ENCODE data around the gene CEACAM19.
"Not testable (repeated sequence)": the region's sequence is repeated elsewhere in the genome, so short reads cannot be mapped to it uniquely, and the experiment has no call there.

Gene CEACAM19

DNA sequence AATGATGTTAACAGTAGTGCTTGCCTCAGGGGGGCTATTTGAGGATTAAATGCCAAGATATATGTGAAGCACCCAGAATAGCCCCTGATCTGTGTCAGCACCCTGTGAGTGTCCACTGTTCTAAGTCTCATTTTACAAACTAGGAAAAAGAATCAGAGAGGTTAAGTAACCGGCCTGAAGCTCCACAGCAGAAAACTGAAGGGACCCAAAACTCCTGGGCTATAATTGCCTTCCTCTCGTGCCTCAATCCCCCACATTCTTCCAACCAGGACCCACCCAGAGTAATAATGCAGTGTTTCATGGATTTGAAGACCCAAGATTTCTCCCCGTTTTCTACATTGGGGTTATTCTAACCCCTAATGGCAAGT lies 25.2 kb upstream of the CEACAM19 start:
- DNase-seq = no peak

DNA sequence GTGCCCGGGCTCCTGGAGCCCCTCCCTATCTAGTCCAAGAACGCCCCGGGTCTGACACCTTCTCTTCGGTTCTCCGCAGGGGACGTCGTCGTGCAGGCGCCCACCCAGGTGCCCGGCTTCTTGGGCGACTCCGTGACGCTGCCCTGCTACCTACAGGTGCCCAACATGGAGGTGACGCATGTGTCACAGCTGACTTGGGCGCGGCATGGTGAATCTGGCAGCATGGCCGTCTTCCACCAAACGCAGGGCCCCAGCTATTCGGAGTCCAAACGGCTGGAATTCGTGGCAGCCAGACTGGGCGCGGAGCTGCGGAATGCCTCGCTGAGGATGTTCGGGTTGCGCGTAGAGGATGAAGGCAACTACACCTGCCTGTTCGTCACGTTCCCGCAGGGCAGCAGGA lies 24.1 kb upstream of the CEACAM19 start:
- no peak for DNase-seq

DNA sequence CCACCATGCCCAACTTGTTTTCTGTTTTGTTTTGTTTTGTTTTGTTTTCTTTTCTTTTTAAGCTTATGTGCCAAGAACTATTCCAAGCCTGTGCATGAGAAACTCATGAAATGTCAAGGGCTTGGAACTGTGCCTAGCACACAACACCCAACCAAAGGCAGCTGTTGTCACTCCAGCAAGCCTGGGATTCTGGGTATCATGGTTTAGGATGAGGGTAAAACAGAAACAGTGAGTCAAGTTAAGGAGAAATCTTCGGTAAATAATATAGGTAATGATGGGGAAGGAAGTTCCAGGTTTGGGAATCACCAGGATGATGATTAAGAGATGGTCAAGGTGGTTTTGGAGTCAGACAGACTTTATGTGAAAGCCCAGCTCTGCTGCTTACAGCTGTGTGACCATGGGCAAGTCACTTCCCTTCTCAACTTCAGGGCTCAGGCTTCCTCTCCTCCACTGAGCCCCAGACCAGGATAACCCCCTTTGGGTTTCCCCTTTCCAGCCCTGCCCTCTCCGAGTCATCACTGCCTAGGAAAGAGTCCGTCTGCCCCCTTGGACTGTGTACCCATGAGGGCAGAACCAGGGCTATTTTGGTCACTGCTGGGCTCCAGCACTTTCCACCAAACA lies 22.5 kb upstream of the CEACAM19 start:
- no peak for DNase-seq

DNA sequence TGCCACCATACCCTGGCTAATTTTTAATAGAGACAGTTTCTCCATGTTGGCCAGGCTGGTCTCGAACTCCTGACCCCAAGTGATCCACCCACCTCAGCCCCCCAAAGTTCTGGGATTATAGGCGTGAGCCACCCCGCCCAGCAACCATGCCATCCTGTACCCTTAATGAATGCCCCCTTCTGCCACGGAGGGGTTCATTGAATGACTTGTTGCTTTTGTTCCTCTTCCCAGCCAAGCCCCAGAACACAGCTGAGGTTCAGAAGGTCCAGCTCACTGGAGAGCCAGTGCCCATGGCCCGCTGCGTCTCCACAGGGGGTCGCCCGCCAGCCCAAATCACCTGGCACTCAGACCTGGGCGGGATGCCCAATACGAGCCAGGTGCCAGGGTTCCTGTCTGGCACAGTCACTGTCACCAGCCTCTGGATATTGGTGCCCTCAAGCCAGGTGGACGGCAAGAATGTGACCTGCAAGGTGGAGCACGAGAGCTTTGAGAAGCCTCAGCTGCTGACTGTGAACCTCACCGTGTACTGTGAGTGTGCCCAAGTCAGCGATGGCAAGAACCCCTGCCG lies 21.6 kb upstream of the CEACAM19 start:
- DNase-seq = no peak

DNA sequence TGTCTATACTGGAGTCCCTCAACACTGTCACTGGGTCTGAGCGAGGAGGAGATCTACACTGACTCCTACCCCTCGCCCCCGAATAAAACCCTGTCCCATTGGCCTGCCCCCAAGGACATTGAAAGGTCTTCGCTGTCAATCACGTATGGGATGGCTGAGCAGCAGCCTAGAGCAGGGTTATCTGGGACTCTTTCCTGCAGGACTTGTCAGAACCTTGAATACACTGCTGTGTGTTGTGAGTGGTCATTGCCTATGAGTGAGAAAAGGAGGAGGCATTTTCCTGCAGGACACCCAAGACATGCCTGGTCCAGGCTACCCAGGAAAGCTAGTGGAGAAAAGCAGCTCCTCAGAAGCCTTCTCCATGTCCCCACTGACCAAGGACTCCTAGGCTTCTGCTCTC lies 17.9 kb upstream of the CEACAM19 start:
- DNase-seq = no peak

DNA sequence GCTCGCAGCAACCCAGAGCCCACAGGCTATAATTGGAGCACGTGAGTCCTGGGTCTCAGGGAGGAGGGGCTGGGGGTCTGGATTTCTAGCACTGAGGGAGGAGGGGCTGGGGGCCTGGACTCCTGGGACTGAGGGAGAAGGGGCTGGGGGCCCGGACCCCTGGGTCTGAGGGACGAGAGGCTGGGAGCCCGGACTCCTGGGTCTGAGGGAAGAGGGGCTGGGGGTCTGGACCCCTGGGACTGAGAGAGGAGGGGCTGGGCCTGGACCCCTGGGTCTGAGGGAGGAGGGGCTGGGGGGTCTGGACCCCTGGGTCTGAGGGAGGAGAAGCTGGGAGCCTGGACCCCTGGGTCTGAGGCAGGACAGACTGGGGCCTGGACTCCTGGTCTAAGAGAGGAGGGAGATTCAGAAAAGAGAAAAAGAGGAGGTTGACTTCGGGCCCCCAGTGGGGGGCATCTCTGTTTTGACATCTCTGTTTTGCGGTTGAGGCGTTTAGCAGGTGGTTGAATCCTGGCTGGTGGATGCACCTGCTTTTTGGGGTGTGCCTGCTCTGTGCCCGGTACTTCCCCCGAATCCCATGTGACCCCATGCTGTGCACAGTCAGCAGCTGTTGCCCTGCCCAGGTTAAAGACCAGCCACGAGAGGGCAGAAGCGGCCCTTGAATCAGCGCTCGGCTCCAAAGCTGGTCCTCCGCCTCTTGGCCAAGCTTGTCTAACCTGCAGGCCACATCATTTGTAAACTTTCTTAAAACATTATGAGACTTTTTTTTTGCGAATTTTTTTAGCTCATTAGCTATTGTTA lies 17.1 kb upstream of the CEACAM19 start:
- peak; percentile 66 for DNase-seq

DNA sequence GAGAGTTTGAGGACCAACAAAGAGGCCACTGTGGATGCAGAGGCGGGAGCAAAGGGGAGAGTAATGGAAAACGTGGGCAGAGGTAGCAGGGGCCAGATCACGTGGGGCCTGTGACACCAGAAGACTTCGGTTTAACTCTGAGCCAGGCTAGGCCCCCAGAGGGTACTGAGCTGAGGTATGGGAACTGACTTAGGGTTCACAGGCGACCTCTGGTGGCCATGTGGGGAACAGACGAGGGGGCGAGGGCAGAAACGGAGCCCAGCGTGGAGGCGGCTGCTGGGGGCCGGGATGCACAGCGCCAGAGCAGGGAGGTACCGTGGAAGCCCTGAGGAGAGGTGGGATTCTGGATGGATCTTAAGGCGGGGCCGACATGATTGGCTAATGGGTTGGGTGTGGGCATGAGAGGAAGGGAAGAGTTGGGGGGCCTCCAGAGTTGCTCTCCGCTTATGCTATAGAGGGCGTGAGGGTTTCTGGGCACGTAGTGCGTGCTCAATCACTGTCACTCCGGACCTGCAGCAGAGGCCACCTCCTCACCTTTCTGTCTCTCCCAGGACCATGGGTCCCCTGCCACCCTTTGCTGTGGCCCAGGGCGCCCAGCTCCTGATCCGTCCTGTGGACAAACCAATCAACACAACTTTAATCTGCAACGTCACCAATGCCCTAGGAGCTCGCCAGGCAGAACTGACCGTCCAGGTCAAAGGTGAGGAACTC lies 13.9 kb upstream of the CEACAM19 start:
- peak; percentile 69 for DNase-seq

DNA sequence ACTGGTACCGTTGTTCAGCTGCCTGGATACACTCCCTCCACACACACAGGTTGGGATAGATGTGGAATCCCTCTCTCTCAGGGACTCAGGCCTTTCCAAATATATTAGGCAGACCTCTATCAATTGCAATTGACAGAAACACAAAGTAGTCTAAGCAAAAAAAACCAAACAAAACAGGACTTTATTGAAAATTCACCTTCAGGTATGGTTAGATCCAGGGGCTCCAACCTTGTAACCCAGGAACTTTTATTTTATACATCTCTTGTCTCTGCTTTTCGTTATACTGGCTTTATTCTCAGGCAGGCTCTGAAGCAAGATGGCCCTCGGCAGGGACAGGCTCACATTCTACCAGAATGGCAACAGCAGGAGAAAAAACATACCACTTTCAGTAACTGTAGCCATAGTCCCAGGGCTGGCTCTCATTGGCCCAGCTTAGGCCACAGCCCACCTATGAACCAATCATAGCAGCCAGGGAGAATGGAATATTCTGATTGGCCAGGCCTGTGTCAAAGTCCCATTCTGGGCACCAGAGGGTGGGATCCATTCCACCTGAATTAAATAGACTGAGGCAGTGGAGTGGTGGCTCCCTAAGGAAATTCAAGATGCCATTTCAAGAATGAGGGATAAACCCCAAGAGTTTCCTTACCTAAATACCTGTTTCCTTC lies 13.1 kb upstream of the CEACAM19 start:
- no peak for DNase-seq

DNA sequence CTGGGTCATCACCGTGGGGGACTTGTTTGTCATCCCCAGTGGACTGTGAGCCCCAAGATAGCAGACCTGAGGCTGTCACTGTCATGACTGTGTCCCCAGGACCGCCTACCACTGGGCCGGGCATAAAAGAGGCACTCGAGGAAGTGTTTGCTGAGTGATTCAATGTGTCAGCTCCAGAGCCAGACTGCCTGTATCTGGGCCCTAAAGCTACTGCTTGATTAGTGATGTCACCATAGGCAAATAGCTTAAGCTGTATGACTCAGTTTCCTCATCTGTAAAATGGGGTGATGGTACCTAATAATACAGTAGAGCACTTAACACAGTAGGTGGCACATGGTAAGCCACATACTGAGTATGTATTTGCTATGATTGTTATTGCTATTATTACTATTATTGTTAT lies 11.2 kb upstream of the CEACAM19 start:
- DNase-seq = no peak

DNA sequence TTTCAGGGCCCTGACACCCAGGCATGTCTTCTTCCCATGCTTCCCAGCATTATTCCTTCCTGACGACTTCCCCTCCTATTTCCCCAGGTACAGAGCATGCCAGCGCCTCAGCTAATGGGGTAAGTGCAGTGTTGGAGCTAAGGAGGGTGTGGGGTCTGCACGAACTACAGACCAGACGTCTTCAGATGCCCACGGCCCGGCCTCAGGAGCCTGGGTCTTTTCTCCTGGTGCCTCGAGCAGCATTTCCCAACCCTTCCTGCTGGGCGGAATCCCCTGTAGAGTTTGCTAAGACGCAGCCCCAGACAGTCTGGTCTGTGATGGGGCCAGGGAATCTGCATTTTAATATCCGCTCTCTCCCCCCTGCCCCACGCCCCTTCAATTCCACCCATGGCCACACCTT lies 10.1 kb upstream of the CEACAM19 start:
- DNase-seq = no peak

DNA sequence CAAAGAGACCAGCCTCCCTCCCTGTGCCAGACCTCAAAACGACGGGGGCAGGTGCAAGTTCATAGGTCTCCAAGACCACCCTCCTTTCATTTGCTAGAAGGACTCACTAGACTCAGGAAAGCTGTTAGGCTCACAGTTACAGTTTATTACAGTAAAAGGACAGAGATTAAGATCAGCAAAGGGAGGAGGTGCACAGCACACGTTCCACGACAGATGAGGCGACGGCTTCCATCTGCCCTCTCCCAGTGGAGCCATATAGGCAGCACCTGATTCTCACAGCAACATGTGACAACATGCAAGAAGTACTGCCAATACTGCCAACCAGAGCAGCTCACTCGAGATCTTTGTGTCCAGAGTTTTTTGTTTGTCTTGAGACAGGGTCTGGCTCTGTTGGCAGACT lies 9.4 kb upstream of the CEACAM19 start:
- DNase-seq = no peak

DNA sequence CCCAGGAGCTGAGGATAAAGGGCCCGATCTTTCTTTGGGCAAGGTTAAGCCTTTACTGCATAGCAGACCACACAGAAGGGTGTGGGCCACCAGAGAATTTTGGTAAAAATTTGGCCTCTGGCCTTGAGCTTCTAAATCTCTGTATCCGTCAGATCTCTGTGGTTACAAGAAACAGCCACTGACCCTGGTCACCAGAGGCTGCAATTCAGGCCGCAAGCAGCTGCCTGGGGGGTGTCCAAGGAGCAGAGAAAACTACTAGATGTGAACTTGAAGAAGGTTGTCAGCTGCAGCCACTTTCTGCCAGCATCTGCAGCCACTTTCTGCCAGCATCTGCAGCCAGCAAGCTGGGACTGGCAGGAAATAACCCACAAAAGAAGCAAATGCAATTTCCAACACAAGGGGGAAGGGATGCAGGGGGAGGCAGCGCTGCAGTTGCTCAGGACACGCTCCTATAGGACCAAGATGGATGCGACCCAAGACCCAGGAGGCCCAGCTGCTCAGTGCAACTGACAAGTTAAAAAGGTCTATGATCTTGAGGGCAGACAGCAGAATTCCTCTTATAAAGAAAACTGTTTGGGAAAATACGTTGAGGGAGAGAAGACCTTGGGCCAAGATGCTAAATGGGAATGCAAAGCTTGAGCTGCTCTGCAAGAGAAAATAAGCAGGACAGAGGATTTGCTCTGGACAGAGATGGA lies 8.4 kb upstream of the CEACAM19 start:
- no peak for DNase-seq

DNA sequence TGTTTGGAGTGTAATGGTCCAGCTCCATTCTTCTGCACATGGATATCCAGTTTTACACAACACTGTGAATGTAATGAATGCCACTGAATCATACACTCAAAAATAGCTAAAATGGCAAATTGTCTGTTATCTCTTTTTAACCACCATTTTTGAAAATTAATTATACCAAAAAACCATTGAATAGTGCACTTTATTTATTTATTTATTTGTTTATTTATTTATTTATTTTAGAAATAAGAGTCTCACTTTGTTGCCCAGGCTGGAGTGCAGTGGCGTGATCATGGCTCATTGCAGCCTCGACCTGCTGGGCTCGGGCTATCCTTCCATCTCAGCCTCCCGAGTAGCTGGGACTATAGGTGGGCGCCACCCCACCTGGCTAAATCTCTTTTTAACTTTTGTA lies 7.3 kb upstream of the CEACAM19 start:
- DNase-seq = no peak

DNA sequence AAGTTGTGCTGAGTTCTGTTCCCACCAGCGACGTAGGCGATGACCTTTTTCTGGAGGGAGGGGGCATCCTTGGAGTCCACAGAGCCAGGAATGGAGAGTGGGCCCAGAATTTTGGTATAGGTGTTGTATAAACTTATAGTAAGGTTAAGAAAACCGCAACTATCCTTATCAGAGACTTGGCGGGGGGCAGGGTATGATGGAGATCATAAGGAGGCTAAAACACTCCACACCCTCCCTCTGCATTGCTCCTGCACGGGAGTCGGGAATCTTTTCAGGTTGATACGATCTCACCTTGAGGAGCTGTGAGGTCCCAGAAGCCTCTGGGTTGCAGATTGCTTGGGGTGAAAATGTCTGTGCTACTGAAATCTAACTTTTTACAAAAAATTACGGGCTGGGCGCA lies 6.3 kb upstream of the CEACAM19 start:
- DNase-seq = no peak

DNA sequence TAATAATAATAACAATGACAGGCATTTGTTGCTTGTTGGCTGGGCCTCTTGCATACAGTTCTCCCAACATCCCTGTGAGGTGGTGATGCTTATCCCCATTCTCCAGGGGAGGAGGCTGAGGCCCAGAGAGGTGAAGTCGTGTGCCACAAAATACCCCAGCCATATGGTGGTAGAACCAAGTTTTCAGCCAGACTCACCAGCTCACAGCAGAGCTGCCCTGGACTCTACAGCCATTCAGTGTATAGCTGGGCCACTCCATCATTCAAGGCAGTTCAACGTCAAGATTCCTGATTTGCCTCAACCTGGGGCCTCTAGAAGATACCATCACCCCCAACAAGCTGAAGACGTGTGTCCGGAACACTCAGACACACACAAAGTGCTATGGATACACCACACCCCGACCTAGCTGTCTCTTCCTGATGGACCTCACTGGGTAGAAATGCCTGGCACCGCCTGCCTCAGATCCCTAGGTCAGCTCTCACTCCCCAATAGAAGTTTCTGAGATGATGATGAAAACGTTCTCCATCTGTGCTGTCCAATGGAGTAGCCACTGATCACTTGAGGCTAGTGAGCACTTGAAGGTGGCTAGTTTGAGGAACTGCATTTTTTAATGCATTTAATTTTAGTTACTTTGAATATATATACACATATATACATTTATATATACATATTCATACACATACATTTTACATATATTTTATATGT lies 4.3 kb upstream of the CEACAM19 start:
- DNase-seq = no peak

DNA sequence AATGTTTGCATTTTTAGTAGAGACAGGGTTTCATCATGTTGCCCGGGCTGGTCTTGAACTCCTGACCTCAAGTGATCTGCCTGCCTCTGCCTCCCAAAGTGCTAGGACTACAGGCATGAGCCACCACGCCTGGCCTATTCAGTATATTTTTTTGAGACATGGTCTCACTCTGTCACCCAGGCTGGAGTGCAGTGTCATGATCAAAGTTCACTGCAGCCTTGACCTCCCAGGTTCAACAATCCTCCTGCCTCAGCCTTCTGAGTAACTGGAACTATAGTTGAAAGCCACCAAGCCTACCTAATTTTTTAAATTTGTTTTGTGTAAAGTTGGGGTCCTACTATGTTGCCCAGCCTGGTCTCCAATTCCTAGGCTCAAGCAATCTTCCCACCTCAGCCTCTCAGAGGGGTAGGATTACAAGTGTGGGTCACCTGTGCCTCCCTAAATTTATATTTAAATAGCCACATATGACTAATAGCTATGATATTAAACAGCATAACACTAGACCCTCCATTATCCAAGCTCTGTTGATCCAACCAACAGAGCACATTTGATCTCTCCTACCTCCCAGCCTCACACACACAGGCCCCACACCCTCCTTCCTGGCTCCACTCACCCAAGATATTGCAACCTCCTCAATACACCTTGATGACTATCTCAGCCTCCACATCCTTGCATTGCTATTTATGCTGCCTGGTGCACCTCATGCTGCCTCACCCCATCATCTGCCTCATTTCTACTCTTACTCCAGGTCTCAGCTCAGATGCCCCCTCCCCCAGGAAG lies 2.1 kb upstream of the CEACAM19 start:
- DNase-seq = no peak

DNA sequence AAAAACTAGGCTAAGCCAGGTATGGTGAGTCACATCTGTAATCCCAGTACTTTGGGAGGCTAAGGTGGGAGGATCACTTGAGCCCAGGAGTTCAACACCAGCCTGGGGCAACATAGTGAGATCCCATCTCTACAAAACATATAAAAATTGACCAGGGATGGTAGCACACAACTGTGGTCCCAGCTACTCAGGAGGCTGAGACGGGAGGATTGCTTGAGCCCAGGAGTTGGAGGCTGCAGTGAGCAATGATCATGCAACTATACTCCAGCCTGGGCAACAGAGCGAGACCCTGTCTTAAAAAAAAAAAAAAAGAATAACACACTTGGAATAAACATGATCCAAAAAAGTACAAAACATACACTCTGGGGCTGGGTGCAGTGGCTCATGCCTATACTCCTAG lies 1.3 kb upstream of the CEACAM19 start:
- DNase-seq = not testable (repeated sequence)

DNA sequence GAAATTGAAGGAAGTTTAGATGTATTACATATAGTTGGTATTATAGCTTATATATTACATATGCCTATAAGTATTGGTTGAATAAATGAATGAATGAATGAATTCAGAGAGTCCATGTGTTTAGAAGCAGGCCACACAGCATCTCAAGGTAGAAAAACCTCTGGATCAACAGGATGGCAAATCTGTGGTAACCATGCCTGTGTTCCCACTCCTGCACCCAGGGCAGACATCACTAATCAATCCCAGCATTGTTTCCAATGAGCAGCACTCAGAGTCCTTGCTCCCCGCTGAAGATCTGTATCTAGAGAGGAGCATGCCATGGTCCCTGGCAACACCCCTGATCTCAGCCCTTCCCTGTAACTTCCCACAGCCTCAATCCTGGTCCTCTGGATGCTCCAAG lies 944 bp downstream of the CEACAM19 start:
- no peak for DNase-seq

DNA sequence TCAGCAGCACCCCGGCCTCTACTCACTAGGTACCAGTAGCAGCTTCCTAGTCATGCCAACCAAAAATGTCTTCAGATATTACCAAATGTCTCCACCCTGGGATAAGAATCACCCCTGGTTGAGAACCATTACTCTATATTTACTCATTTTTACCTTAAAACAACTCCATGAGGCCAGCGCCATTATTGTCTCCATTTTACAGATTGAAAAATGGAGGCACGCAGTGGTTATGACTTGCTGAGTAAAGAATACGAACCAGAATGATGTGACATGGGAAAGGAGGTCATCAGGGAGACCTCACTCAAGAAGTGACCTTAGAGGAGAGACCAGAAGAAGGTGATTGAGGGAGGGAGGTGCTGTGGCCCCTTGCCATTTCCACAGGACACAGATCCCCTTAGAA lies 2.2 kb downstream of the CEACAM19 start:
- no peak for DNase-seq

DNA sequence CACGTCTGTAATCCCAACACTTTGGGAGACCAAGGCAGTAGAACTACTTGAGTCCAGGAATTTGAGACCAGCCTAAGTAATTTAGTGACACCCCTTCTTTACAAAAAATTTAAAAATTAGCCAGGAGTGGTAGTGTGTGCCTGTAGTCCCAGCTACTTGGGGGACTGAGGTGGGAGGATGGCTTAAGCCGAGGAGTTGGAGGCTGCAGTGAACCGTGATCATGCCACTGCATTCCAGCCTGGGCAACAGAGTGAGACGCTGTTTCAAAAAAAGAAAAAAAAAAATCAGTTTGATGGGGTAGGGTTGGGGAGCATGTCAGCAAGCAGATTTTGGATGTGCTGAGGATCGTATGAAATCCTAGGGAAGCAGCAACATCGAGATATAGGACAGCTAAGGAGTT lies 4.2 kb downstream of the CEACAM19 start:
- DNase-seq = no peak
